ENCODE data around the gene CD58. TPM values are rescaled to one million over a fixed set of nuclear protein-coding genes. Genes with fewer than 3 reads are reported as not detected.

The CD58 gene
- total and polyA plus RNA-seq, 9 of the 15 experiments (the other 6 are each of a cell fraction or from before 2014, with no cell fraction given): 18.1 to 113 (median 37.4) TPM

- TF ChIP-seq GTF2F1 (IDR thresholded peaks at IDR 0.05; ENCODE audit: low read depth, low read length) (no peak), HMG20B (CRISPR knock-in tag; IDR thresholded peaks at IDR 0.05) (no peak), HLTF (IDR thresholded peaks at IDR 0.05) (0 out of 2 replicates have a peak, but pooled peaks have one; percentile 10), RCOR1 (IDR thresholded peaks at IDR 0.05; ENCODE audit: borderline replicate concordance in 1 of 2, low read depth in 2 of 2, low read length in 2 of 2) (peak; percentile 27 to 86), ZNF274 (IDR thresholded peaks at IDR 0.05; ENCODE audit: borderline replicate concordance, low read depth, low read length) (no peak), NKRF (IDR thresholded peaks at IDR 0.05; ENCODE audit: borderline replicate concordance) (no peak; the same call in 1 of the 2 replicates), PTBP1 (IDR thresholded peaks at IDR 0.05; ENCODE audit: low read depth, low read length) (no peak), RAD21 (CRISPR knock-in tag; conservative IDR thresholded peaks at IDR 0.05 in 1 of 2, IDR thresholded peaks at IDR 0.05 in 1 of 2) (peak in 1 of 2 experiments; percentile 36; a peak in 1 of 4 replicates), E2F1 (CRISPR knock-in tag; IDR thresholded peaks at IDR 0.05) (no peak), ELF1 (tag; IDR thresholded peaks at IDR 0.05) (no peak), ZNF436 (CRISPR knock-in tag; IDR thresholded peaks at IDR 0.05) (no peak), ZNF586 (CRISPR knock-in tag; conservative IDR thresholded peaks at IDR 0.05) (no peak), GABPA (tag; conservative IDR thresholded peaks at IDR 0.05; ENCODE audit: low read depth) (peak; percentile 74), EWSR1 (IDR thresholded peaks at IDR 0.05; ENCODE audit: borderline replicate concordance, low read depth, partially characterized antibody) (no peak), RNF2 (IDR thresholded peaks at IDR 0.05) (peak; percentile 79), ZBTB49 (CRISPR knock-in tag; IDR thresholded peaks at IDR 0.05; ENCODE audit: borderline replicate concordance) (no peak), CREB1 (IDR thresholded peaks at IDR 0.05) (peak; percentile 59), CREB1 (CRISPR knock-in tag; IDR thresholded peaks at IDR 0.05) (peak; percentile 61; the same call in 1 of the 2 replicates), NR4A1 (CRISPR knock-in tag; IDR thresholded peaks at IDR 0.05) (no peak), NR4A1 (tag; IDR thresholded peaks at IDR 0.05) (peak; percentile 85), ZNF140 (CRISPR knock-in tag; IDR thresholded peaks at IDR 0.05) (no peak), ZKSCAN3 (CRISPR knock-in tag; IDR thresholded peaks at IDR 0.05) (no peak), MYNN (IDR thresholded peaks at IDR 0.05) (peak; percentile 31; the same call in 1 of the 2 replicates), MYNN (CRISPR knock-in tag; IDR thresholded peaks at IDR 0.05) (no peak)
Measured at GRCh38 chr1:116504308-116505156, 66.3 kb downstream of the CD58 start (continued).
